Measurements from ENCODE around the gene TLE7.

GRCh38 chr16:71383054-71383773, 58.6 kb downstream of the TLE7 start:
- TF ChIP-seq CTCF (IDR thresholded peaks at IDR 0.05), result no peak
- TF ChIP-seq POLR2A (IDR thresholded peaks at IDR 0.05), result no peak

Data from thyroid gland (tissue), 4 donors.